ENCODE data around the gene MPC2. TPM values are rescaled to one million over a fixed set of nuclear protein-coding genes. Genes with fewer than 3 reads are reported as not detected.

The MPC2 gene
- total RNA-seq, 1 experiment from 2014 or later: 49.9 TPM

DNA sequence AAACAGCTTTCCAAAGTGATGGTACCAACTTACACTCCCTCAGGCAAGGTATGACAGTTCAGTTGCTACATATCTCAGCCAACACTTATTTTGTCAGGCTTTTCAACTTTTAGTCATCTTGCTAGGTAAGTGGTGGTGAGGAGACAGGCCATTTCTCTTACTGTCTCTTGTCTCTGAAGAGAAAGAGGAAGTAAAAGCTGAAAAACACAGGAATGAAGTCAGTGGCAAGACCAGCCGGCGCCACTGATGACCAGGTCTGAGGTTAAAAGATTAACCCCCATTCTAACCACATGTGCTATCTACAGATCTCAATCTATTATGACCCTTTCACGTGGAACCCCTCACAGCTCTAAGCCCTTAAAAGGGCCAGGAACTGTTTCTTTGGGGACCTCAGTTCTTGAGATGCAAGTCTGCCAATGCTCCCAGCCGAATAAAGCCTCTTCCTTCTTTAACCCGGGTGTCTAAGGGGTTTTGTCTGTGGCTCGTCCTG, 27.1 kb downstream of the MPC2 start:
- POLR2A ChIA-PET: no interaction called here
- BruUV-seq (replicated peaks): no TSS peak
- intact Hi-C loops (cut with micrococcal nuclease): no loop called here

GRCh38 chr1:167905671-167906070, 31.2 kb downstream of the MPC2 start:
- DNase-seq (ENCODE audit: low read depth, low spot score) (no peak), ATAC-seq (no peak)
- no peaks in the 10 kb centered on the region for H3K9me3 ChIP-seq (ENCODE audit: control insufficient read depth in 1 of 2, insufficient read depth in 1 of 2, low read depth in 1 of 2, low read length in 2 of 2)
- ChIA-PET POLR2A (no interaction called here), RAD21 (ENCODE audit: low non-redundant PET in 1 of 2, low total read pairs in 2 of 2, uncharacterized antibody in 2 of 2, unreplicated experiment in 2 of 2) (no interaction called here), CTCF (no interaction called here)
- no peak overlapping the region for H3K27ac ChIP-seq (ENCODE audit: low read depth, low read length)
- no peaks in the 10 kb centered on the region for H3K4me1 ChIP-seq (ENCODE audit: control insufficient read depth in 1 of 2, insufficient read depth in 2 of 2, low read length in 2 of 2)
- no peaks in the 10 kb centered on the region for H3K27me3 ChIP-seq (ENCODE audit: insufficient read depth, low read length)
- intact Hi-C loops (cut with micrococcal nuclease): no loop called here
- TF ChIP-seq EZH2 (IDR thresholded peaks at IDR 0.05) (no peak), RAD21 (IDR thresholded peaks at IDR 0.05; ENCODE audit: low read depth) (no peak)
- no peaks in the 10 kb centered on the region for H3K36me3 ChIP-seq (ENCODE audit: control insufficient read depth in 1 of 2, insufficient read depth in 2 of 2, low read length in 2 of 2)
- BruUV-seq (replicated peaks): no TSS peak
- H3K9me2 ChIP-seq (ENCODE audit: insufficient read depth): no peaks in the 10 kb centered on the region
- H4K20me1 ChIP-seq (ENCODE audit: insufficient read depth): no peaks in the 10 kb centered on the region
- no peak overlapping the region for H2AFZ ChIP-seq (ENCODE audit: low read depth, low read length, poor library complexity, severe bottlenecking)
- H3K4me2 ChIP-seq (ENCODE audit: low read length): no peak overlapping the region
- H3K9ac ChIP-seq (ENCODE audit: low read length): no peak overlapping the region
- no peak overlapping the region for H3K4me3 ChIP-seq (replicated peaks in 1 of 2; ENCODE audit: low read depth in 1 of 2, low read length in 2 of 2)
- H3K79me2 ChIP-seq (ENCODE audit: insufficient read depth, low read length): no peaks in the 10 kb centered on the region

More for the DNA sequence above, 27.1 kb downstream of the MPC2 start:
- H3K27me3 ChIP-seq (ENCODE audit: insufficient read depth, low read length): no peaks in the 10 kb centered on the region
- H3K9ac ChIP-seq (ENCODE audit: low read length): no peak overlapping the region
- H3K36me3 ChIP-seq (ENCODE audit: control insufficient read depth in 1 of 2, insufficient read depth in 2 of 2, low read length in 2 of 2): no peaks in the 10 kb centered on the region
- no peaks in the 10 kb centered on the region for H3K9me3 ChIP-seq (ENCODE audit: control insufficient read depth in 1 of 2, insufficient read depth in 1 of 2, low read depth in 1 of 2, low read length in 2 of 2)
- H3K4me3 ChIP-seq (replicated peaks in 1 of 2; ENCODE audit: low read depth in 1 of 2, low read length in 2 of 2): no peak overlapping the region
- no peaks in the 10 kb centered on the region for H4K20me1 ChIP-seq (ENCODE audit: insufficient read depth)
- RAD21 ChIA-PET (ENCODE audit: low non-redundant PET in 1 of 2, low total read pairs in 2 of 2, uncharacterized antibody in 2 of 2, unreplicated experiment in 2 of 2): no interaction called here
- H3K79me2 ChIP-seq (ENCODE audit: insufficient read depth, low read length): no peaks in the 10 kb centered on the region
- CTCF ChIA-PET: no interaction called here
- H3K4me2 ChIP-seq (ENCODE audit: low read length): no peak overlapping the region
- no peak for TF ChIP-seq MAX (IDR thresholded peaks at IDR 0.05)
- TF ChIP-seq SRF (IDR thresholded peaks at IDR 0.05; ENCODE audit: low read depth): no peak
- TF ChIP-seq ELF1 (IDR thresholded peaks at IDR 0.05; ENCODE audit: borderline replicate concordance, low read depth): no peak
- TF ChIP-seq EGR1 (IDR thresholded peaks at IDR 0.05; ENCODE audit: low read depth): no peak
- TF ChIP-seq CEBPB (IDR thresholded peaks at IDR 0.05; ENCODE audit: low read depth): no peak
- TF ChIP-seq EZH2 (IDR thresholded peaks at IDR 0.05): no peak
- no peak for TF ChIP-seq RAD21 (IDR thresholded peaks at IDR 0.05; ENCODE audit: low read depth)
- no peak for TF ChIP-seq EZH2phosphoT487 (IDR thresholded peaks at IDR 0.05; ENCODE audit: borderline replicate concordance)
- no peak overlapping the region for H2AFZ ChIP-seq (ENCODE audit: low read depth, low read length, poor library complexity, severe bottlenecking)
- no peak for ATAC-seq
- H3K4me1 ChIP-seq (ENCODE audit: control insufficient read depth in 1 of 2, insufficient read depth in 2 of 2, low read length in 2 of 2): no peaks in the 10 kb centered on the region
- DNase-seq (ENCODE audit: low read depth, low spot score): no peak
- H3K9me2 ChIP-seq (ENCODE audit: insufficient read depth): no peaks in the 10 kb centered on the region
- no peak overlapping the region for H3K27ac ChIP-seq (ENCODE audit: low read depth, low read length)

Measured in HCT116 (cell line).